SU-DHL-6 (cell line): Measurements from ENCODE around the gene OR10D3.

Experiments used
- H2AFZ ChIP-seq: fragments of 200-600 bp; sonication (generic); 2 replicates; pipeline ENCODE4 v1.6.1; 2014; ENCODE audit warnings: low read depth, mild to moderate bottlenecking, moderate library complexity, mixed read lengths, antibody characterized with exemption, low read length; ENCODE audit not compliant: severe bottlenecking
- H3F3A ChIP-seq: fragments of 200-600 bp; shearing (Covaris generic); 2 replicates; pipeline ENCODE4 v1.6.0; 2016; ENCODE audit warnings: antibody characterized with exemption, mild to moderate bottlenecking; ENCODE audit not compliant: insufficient read depth
- H3K27ac ChIP-seq: fragments of 200-600 bp; sonication (generic); 2 replicates; pipeline ENCODE4 v1.5.1; 2016; ENCODE audit warnings: low read depth, mild to moderate bottlenecking, low read length, moderate library complexity, mixed read lengths
- H3K27me3 ChIP-seq: fragments of 200-600 bp; sonication (generic), shearing (Covaris generic); 2 replicates; pipeline ENCODE4 v1.6.0; 2014; ENCODE audit warnings: mild to moderate bottlenecking, low read length
- H3K36me3 ChIP-seq: fragments of 200-600 bp; sonication (generic); 2 replicates; pipeline ENCODE4 v1.6.1; 2014; ENCODE audit warnings: mild to moderate bottlenecking, low read length, mixed read lengths
- H3K4me2 ChIP-seq: fragments of 300-600, 200-600 bp; shearing (Covaris generic), sonication (generic); 2 replicates; pipeline ENCODE4 v1.6.0; 2014; ENCODE audit warnings: low read length, low read depth, mild to moderate bottlenecking; ENCODE audit not compliant: poor library complexity, severe bottlenecking
- H3K4me3 ChIP-seq: fragments of 200-600 bp; sonication (generic); 2 replicates; pipeline ENCODE4 v1.5.1; 2014; ENCODE audit warnings: antibody characterized with exemption, low read length, mild to moderate bottlenecking, mixed read lengths; ENCODE audit not compliant: insufficient read depth, poor library complexity, severe bottlenecking
- H3K79me2 ChIP-seq: fragments of 200-600 bp; sonication (generic); 2 replicates; pipeline ENCODE4 v1.6.1; 2014; ENCODE audit warnings: mild to moderate bottlenecking, low read length, moderate library complexity; ENCODE audit not compliant: insufficient read depth
- H3K9ac ChIP-seq: fragments of 200-600 bp; sonication (generic); 2 replicates; pipeline ENCODE4 v1.7.0; 2014; ENCODE audit warnings: mild to moderate bottlenecking, low read length
- H3K9me2 ChIP-seq: fragments of 200-600 bp; sonication (generic); replicated peaks from 2 replicates; pipeline ENCODE4 v1.6.1; 2014; ENCODE audit warnings: low read length; ENCODE audit not compliant: insufficient read depth
- H3K9me3 ChIP-seq: fragments of 200-600 bp; sonication (generic); 2 replicates; pipeline ENCODE4 v1.6.1; 2014; ENCODE audit warnings: low read length, mixed read lengths; ENCODE audit not compliant: insufficient read depth
- H4K20me1 ChIP-seq: fragments of 200-600 bp; sonication (generic); 2 replicates; pipeline ENCODE4 v1.6.1; 2014; ENCODE audit warnings: low read depth, mild to moderate bottlenecking, antibody characterized with exemption, low read length, moderate library complexity, mixed read lengths
- CTCF ChIP-seq: fragments of 200-600 bp; sonication (generic); IDR thresholded peaks from one replicate; pipeline ENCODE4 v1.5.1; 2017; ENCODE audit warnings: antibody characterized with exemption, mild to moderate bottlenecking, low read length, moderate library complexity; ENCODE audit not compliant: insufficient read depth, poor library complexity, severe bottlenecking
- EZH2phosphoT487 ChIP-seq: fragments of 200-600 bp; sonication (generic), shearing (Covaris generic); conservative IDR thresholded peaks from 2 replicates; pipeline ENCODE4 v1.6.1; 2018; ENCODE audit warnings: mild to moderate bottlenecking, antibody characterized with exemption, low read length, moderate library complexity, mixed read lengths

Gene OR10D3

DNA sequence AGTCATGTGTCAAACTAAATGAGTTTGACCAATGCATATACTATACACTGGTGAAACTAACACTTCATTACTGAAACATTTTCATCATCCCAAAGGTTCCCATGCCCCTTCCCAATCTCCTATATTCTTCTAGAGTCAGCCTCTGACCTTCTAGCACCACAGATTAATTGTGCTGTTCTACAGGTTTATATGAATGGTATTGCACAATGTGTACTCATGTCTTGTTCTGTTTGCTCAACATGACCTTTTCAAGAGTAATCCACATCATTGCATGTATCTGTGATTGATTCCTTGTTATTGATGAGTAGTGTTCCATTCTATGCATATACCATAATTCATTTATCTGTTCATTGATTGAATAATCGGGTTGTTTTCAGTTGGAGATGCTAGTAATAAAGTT is 50.2 kb downstream of the OR10D3 start:
- no peaks in the 10 kb centered on the region for H3K9me3 ChIP-seq
- no peaks in the 10 kb centered on the region for H3K79me2 ChIP-seq
- no peak overlapping the region for H3K27ac ChIP-seq
- no peak overlapping the region for H3K9ac ChIP-seq
- TF ChIP-seq EZH2phosphoT487 (no peak), CTCF (no peak)
- H3K4me2 ChIP-seq, result no peak overlapping the region
- H3K9me2 ChIP-seq, result no peaks in the 10 kb centered on the region
- no peaks in the 10 kb centered on the region for H4K20me1 ChIP-seq
- H2AFZ ChIP-seq, result no peak overlapping the region
- no peaks in the 10 kb centered on the region for H3F3A ChIP-seq
- no peaks in the 10 kb centered on the region for H3K36me3 ChIP-seq
- no peaks in the 10 kb centered on the region for H3K27me3 ChIP-seq
- no peak overlapping the region for H3K4me3 ChIP-seq
